ENCODE measurements around the gene AQP12B.
"Not testable (repeated sequence)": the region's sequence is repeated elsewhere in the genome, so short reads cannot be mapped to it uniquely, and the experiment has no call there.

AQP12B gene

GRCh38 chr2:240687045-240687740 is 4.5 kb upstream of the AQP12B start:
- DNase-seq (ENCODE audit: low read depth, low spot score) = no peak
- Histone ChIP-seq H3K9ac (ENCODE audit: insufficient read length, low read depth) (no peak overlapping the region), H3K4me1 (ENCODE audit: insufficient read depth, insufficient read length) (peaks cover 3% of the 10 kb centered on the region), H3K4me3 (ENCODE audit: insufficient read length, low read depth) (no peak overlapping the region), H3K27me3 (ENCODE audit: insufficient read depth, insufficient read length) (no peaks in the 10 kb centered on the region), H3K36me3 (ENCODE audit: insufficient read depth, insufficient read length, low read length) (no peaks in the 10 kb centered on the region), H3K9me3 (ENCODE audit: insufficient read depth, low read length) (no peaks in the 10 kb centered on the region)
- no peak for TF ChIP-seq ZNF274 (IDR thresholded peaks at IDR 0.05; ENCODE audit: low read depth, low read length)
- no peak for TF ChIP-seq YY1 (IDR thresholded peaks at IDR 0.05; ENCODE audit: insufficient read depth, insufficient read length)
- TF ChIP-seq SUZ12 (IDR thresholded peaks at IDR 0.05; ENCODE audit: extremely low read depth, insufficient read depth, insufficient read length) = no peak

GRCh38 chr2:240686460-240686859 is 3.8 kb upstream of the AQP12B start:
- H3K4me3 ChIP-seq (ENCODE audit: insufficient read length, low read depth) = no peak overlapping the region
- peaks cover 3% of the 10 kb centered on the region for H3K4me1 ChIP-seq (ENCODE audit: insufficient read depth, insufficient read length)
- no peak for TF ChIP-seq ZNF274 (IDR thresholded peaks at IDR 0.05; ENCODE audit: low read depth, low read length)
- TF ChIP-seq SUZ12 (IDR thresholded peaks at IDR 0.05; ENCODE audit: extremely low read depth, insufficient read depth, insufficient read length) = no peak
- TF ChIP-seq YY1 (IDR thresholded peaks at IDR 0.05; ENCODE audit: insufficient read depth, insufficient read length) = no peak
- no peaks in the 10 kb centered on the region for H3K27me3 ChIP-seq (ENCODE audit: insufficient read depth, insufficient read length)
- H3K36me3 ChIP-seq (ENCODE audit: insufficient read depth, insufficient read length, low read length) = no peaks in the 10 kb centered on the region
- no peaks in the 10 kb centered on the region for H3K9me3 ChIP-seq (ENCODE audit: insufficient read depth, low read length)
- DNase-seq (ENCODE audit: low read depth, low spot score) = no peak
- H3K9ac ChIP-seq (ENCODE audit: insufficient read length, low read depth) = no peak overlapping the region

GRCh38 chr2:240685771-240686371 is 3.2 kb upstream of the AQP12B start:
- Histone ChIP-seq H3K4me1 (ENCODE audit: insufficient read depth, insufficient read length) (peaks cover 3% of the 10 kb centered on the region), H3K9me3 (ENCODE audit: insufficient read depth, low read length) (no peaks in the 10 kb centered on the region), H3K4me3 (ENCODE audit: insufficient read length, low read depth) (no peak overlapping the region), H3K36me3 (ENCODE audit: insufficient read depth, insufficient read length, low read length) (no peaks in the 10 kb centered on the region), H3K27me3 (ENCODE audit: insufficient read depth, insufficient read length) (no peaks in the 10 kb centered on the region), H3K9ac (ENCODE audit: insufficient read length, low read depth) (no peak overlapping the region)
- no peak for TF ChIP-seq ZNF274 (IDR thresholded peaks at IDR 0.05; ENCODE audit: low read depth, low read length)
- no peak for TF ChIP-seq SUZ12 (IDR thresholded peaks at IDR 0.05; ENCODE audit: extremely low read depth, insufficient read depth, insufficient read length)
- TF ChIP-seq YY1 (IDR thresholded peaks at IDR 0.05; ENCODE audit: insufficient read depth, insufficient read length) = no peak
- DNase-seq (ENCODE audit: low read depth, low spot score) = no peak

- not testable (repeated sequence) for DNase-seq (ENCODE audit: low read depth, low spot score); H3K9me3 ChIP-seq (ENCODE audit: insufficient read depth, low read length); H3K4me3 ChIP-seq (ENCODE audit: insufficient read length, low read depth); H3K9ac ChIP-seq (ENCODE audit: insufficient read length, low read depth); H3K36me3 ChIP-seq (ENCODE audit: insufficient read depth, insufficient read length, low read length); H3K4me1 ChIP-seq (ENCODE audit: insufficient read depth, insufficient read length); H3K27me3 ChIP-seq (ENCODE audit: insufficient read depth, insufficient read length)
These were observed 1.5 kb upstream of the AQP12B start for GRCh38 chr2:240683980-240684728.

GRCh38 chr2:240683329-240683979 is 769 bp upstream of the AQP12B start:
- H3K27me3 ChIP-seq (ENCODE audit: insufficient read depth, insufficient read length); H3K9ac ChIP-seq (ENCODE audit: insufficient read length, low read depth); H3K9me3 ChIP-seq (ENCODE audit: insufficient read depth, low read length); H3K4me1 ChIP-seq (ENCODE audit: insufficient read depth, insufficient read length); H3K4me3 ChIP-seq (ENCODE audit: insufficient read length, low read depth); DNase-seq (ENCODE audit: low read depth, low spot score); H3K36me3 ChIP-seq (ENCODE audit: insufficient read depth, insufficient read length, low read length): not testable (repeated sequence)

- not testable (repeated sequence) for H3K4me3 ChIP-seq (ENCODE audit: insufficient read length, low read depth); H3K36me3 ChIP-seq (ENCODE audit: insufficient read depth, insufficient read length, low read length); H3K4me1 ChIP-seq (ENCODE audit: insufficient read depth, insufficient read length); DNase-seq (ENCODE audit: low read depth, low spot score); H3K9me3 ChIP-seq (ENCODE audit: insufficient read depth, low read length); H3K27me3 ChIP-seq (ENCODE audit: insufficient read depth, insufficient read length); H3K9ac ChIP-seq (ENCODE audit: insufficient read length, low read depth)
These were observed 2.5 kb downstream of the AQP12B start for GRCh38 chr2:240680185-240680584.

GRCh38 chr2:240678909-240679308 is 3.8 kb downstream of the AQP12B start:
- H3K4me1 ChIP-seq (ENCODE audit: insufficient read depth, insufficient read length); H3K4me3 ChIP-seq (ENCODE audit: insufficient read length, low read depth); DNase-seq (ENCODE audit: low read depth, low spot score); H3K27me3 ChIP-seq (ENCODE audit: insufficient read depth, insufficient read length); H3K9me3 ChIP-seq (ENCODE audit: insufficient read depth, low read length); H3K36me3 ChIP-seq (ENCODE audit: insufficient read depth, insufficient read length, low read length); H3K9ac ChIP-seq (ENCODE audit: insufficient read length, low read depth): not testable (repeated sequence)

GRCh38 chr2:240678043-240678442 is 4.6 kb downstream of the AQP12B start:
- H3K9ac ChIP-seq (ENCODE audit: insufficient read length, low read depth); H3K9me3 ChIP-seq (ENCODE audit: insufficient read depth, low read length); H3K4me1 ChIP-seq (ENCODE audit: insufficient read depth, insufficient read length); DNase-seq (ENCODE audit: low read depth, low spot score); H3K4me3 ChIP-seq (ENCODE audit: insufficient read length, low read depth); H3K36me3 ChIP-seq (ENCODE audit: insufficient read depth, insufficient read length, low read length); H3K27me3 ChIP-seq (ENCODE audit: insufficient read depth, insufficient read length): not testable (repeated sequence)

- not testable (repeated sequence) for H3K36me3 ChIP-seq (ENCODE audit: insufficient read depth, insufficient read length, low read length); H3K9ac ChIP-seq (ENCODE audit: insufficient read length, low read depth); H3K9me3 ChIP-seq (ENCODE audit: insufficient read depth, low read length); DNase-seq (ENCODE audit: low read depth, low spot score); H3K4me3 ChIP-seq (ENCODE audit: insufficient read length, low read depth); H3K4me1 ChIP-seq (ENCODE audit: insufficient read depth, insufficient read length); H3K27me3 ChIP-seq (ENCODE audit: insufficient read depth, insufficient read length)
These were observed 7.3 kb downstream of the AQP12B start for GRCh38 chr2:240675345-240675744.

- H3K4me1 ChIP-seq (ENCODE audit: insufficient read depth, insufficient read length); H3K36me3 ChIP-seq (ENCODE audit: insufficient read depth, insufficient read length, low read length); DNase-seq (ENCODE audit: low read depth, low spot score); H3K9ac ChIP-seq (ENCODE audit: insufficient read length, low read depth); H3K9me3 ChIP-seq (ENCODE audit: insufficient read depth, low read length); H3K27me3 ChIP-seq (ENCODE audit: insufficient read depth, insufficient read length); H3K4me3 ChIP-seq (ENCODE audit: insufficient read length, low read depth): not testable (repeated sequence)
These were observed 8.1 kb downstream of the AQP12B start for GRCh38 chr2:240674461-240675184.
